GM12873 (cell line): ENCODE results near the gene APBB2.

Source experiments
- CTCF ChIP-seq: IDR thresholded peaks from 2 replicates; pipeline ENCODE4 v1.5.1; 2012; ENCODE audit warnings: low read depth, mild to moderate bottlenecking, moderate library complexity, low read length, control low read depth; ENCODE audit not compliant: insufficient read depth; ENCODE audit errors: missing control alignments

APBB2 gene

DNA sequence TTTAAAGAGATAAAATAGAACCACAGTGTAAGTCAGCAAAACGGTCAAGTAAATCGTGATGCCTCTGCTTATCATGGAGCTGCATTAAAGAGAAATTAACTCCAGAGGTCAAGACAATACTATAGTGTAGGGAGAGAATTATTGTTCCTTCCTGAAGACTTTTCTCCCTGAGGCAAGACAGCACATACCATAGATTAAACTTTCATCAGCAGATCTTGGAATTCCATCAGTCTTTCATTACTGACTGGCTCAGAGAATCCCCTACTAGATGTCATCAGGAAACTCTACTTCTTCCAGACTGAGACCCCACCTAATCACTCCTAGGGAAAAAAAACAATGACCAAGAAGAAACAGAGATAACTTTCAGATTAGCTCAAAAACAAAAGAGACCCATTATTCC is 333.2 kb downstream of the APBB2 start:
- no peak for TF ChIP-seq CTCF

DNA sequence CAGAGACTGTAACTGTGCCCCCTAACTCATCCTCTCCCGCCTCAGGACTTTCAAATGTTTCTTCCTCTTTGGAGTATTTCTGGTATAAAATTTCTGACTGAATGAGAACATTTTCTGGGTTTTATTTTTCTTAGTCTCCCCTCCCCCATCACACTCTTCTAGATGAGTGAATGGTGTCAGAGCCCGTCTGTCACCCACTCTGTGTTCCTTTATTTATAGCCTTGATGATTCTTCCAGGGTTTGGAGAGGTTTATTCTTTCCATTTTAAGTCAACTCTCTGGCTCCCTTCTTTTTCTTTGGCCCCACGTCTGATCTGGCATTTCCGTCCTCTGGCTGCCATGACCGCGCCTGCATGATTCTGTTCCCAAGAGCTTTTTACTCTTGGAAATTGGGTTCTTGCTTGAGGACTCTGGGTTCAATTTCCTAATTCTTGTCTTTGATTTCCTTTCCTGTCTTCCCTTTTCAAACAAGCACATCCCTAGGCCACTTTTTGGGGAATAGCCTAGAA is 335.7 kb downstream of the APBB2 start:
- no peak for TF ChIP-seq CTCF

GRCh38 chr4:40877081-40877480 is 337.3 kb downstream of the APBB2 start:
- no peak for TF ChIP-seq CTCF

DNA sequence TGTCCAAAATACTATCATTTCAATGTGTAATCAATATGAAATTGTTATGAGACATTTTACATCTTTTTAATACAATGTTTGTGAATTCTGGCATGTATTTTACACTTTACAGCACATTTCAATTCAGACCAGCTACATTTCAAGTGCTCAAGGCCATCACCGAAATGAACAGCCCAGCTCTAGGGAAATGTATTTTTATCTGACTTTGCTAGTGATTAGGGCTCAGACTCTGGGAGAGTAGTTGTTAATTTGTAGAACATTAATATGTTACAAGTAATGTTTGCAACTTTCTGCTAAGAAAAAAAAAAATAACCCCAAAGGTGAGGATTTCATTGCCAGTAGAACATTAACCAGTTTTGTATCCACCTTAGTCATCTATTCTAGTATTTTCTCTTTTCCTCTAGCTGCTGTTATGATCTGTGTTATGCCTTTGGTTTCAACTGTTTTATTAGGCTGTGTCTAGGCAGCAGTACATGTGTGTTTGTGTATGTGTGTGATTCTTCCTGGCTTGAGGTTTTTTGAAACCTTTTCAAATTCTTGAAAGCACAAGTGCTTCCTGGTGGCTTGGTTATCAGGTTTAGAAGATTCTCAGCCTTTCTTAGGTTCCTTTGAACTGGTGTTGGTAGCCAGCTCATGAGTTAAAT is 338.7 kb downstream of the APBB2 start:
- TF ChIP-seq CTCF: no peak

GRCh38 chr4:40874901-40875300 is 339.4 kb downstream of the APBB2 start:
- TF ChIP-seq CTCF: no peak

DNA sequence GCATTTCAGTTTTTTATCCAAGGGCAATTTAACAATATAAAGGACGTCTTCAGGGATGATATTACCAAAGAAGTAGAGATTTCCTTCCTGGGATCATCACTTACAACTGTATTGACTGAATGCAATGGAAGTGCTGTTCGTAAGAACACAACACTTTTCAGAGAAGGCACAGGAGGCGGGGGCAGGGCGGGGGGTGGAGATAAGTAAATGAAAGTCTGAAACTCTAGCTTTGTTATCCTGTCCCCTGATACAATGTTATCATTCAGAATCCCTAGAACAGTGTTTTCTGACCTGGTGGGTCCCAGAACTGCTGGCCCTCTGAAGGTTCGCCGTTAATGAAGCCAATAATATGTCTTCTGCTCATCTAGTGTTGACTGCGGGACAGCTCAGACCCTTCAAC is 340.0 kb downstream of the APBB2 start:
- no peak for TF ChIP-seq CTCF

DNA sequence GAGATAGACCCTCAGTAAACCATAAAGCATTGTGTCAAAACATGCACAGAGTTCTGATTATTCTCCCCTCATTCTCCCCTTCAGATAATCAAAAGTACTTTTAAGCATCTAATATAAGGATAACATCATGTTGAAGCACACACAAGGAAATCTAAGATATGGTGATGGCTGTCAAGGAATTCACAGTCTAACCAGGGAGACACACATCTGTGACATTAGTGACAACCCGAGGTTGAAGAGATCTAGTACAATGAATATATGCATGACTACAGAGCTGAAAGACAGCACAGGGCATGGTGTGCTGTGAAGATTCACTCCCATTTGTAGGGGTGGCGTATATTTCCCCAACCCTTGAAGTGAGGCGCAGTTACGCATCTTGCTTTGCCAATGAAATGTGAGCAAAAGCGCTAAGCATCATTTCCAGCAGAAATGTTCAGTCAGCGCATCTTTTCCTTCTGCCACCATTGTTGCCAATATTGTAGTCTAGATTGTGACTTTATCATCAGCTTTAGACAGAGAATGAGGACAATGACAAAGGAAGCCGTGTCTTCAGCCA is 342.6 kb downstream of the APBB2 start:
- no peak for TF ChIP-seq CTCF
